Ectodermal cell (in vitro differentiated cells): ENCODE measurements around the gene SERINC5.
"Not testable (repeated sequence)": the region's sequence is repeated elsewhere in the genome, so short reads cannot be mapped to it uniquely, and the experiment has no call there.

Experiments
- H3K27ac ChIP-seq: 2 replicates; pipeline ENCODE4 v1.7.0; 2013; ENCODE audit warnings: mild to moderate bottlenecking, low read depth, low read length; ENCODE audit not compliant: insufficient read depth, poor library complexity, severe bottlenecking
- H3K27me3 ChIP-seq: 2 replicates; pipeline ENCODE4 v1.7.0; 2013; ENCODE audit warnings: mild to moderate bottlenecking, low read length; ENCODE audit not compliant: insufficient read depth, control insufficient read depth, poor library complexity, severe bottlenecking
- H3K36me3 ChIP-seq: one replicate; pipeline ENCODE4 v1.7.0; 2013; ENCODE audit warnings: low read length; ENCODE audit not compliant: control insufficient read depth, insufficient read depth
- H3K4me1 ChIP-seq: one replicate; pipeline ENCODE4 v1.7.0; 2013; ENCODE audit warnings: low read length; ENCODE audit not compliant: control insufficient read depth, insufficient read depth
- H3K4me3 ChIP-seq: 2 replicates; pipeline ENCODE4 v1.7.0; 2013; ENCODE audit warnings: low read depth, low read length, control low read depth; ENCODE audit not compliant: insufficient read depth
- H3K9me3 ChIP-seq: 2 replicates; pipeline ENCODE4 v1.7.0; 2013; ENCODE audit warnings: mild to moderate bottlenecking, low read length, moderate library complexity; ENCODE audit not compliant: control insufficient read depth
- WGBS, 2 experiments: methylation state at CpG; one replicate each; pipeline ENCODE4 v1.1.7; 2013; ENCODE audit warnings: missing lambda C conversion rate in 2 of 2; 5-methylcytosine and 5-hydroxymethylcytosine counted together

The SERINC5 gene

GRCh38 chr5:80284720-80285119, 28.9 kb upstream of the SERINC5 start:
- H3K9me3 ChIP-seq: no peaks in the 10 kb centered on the region
- H3K36me3 ChIP-seq: no peaks in the 10 kb centered on the region
- H3K4me3 ChIP-seq: no peak overlapping the region
- H3K27ac ChIP-seq: no peak overlapping the region
- no peaks in the 10 kb centered on the region for H3K4me1 ChIP-seq
- no peaks in the 10 kb centered on the region for H3K27me3 ChIP-seq
- WGBS, 2 experiments: 52 to 68% methylated on average over 2 of the region's 2 CpGs

- no peaks in the 10 kb centered on the region for H3K27me3 ChIP-seq
- no peaks in the 10 kb centered on the region for H3K4me1 ChIP-seq
- H3K36me3 ChIP-seq: no peaks in the 10 kb centered on the region
- H3K4me3 ChIP-seq: no peak overlapping the region
- no peaks in the 10 kb centered on the region for H3K9me3 ChIP-seq
- 100% methylated on average over 1 of the region's 1 CpG; no CpG with 5 or more reads in 1 of the 2 experiments for WGBS, 2 experiments
- H3K27ac ChIP-seq: no peak overlapping the region
These were observed 27.5 kb upstream of the SERINC5 start for GRCh38 chr5:80283360-80283759.

DNA sequence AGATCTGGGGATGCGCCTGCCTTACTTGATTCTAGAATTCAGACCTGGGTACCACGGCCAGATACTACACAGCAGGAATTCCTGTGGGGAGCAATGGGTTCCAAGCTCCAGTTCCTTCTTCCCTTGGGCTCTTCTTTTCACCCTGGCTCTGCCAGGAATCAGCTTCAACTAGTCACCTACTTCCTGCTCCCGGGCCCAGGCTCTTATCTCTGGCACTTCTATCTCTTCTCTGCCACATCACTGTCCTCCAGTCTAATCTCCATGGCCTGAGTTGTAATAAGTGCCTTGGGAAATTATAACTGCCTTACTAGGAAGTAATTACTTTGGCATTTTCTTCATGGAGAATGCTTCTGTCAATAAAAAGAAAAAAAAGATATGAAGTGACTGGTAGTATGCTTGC, 26.2 kb upstream of the SERINC5 start:
- Histone ChIP-seq H3K4me3 (no peak overlapping the region), H3K36me3 (no peaks in the 10 kb centered on the region), H3K9me3 (no peaks in the 10 kb centered on the region), H3K27me3 (no peaks in the 10 kb centered on the region), H3K4me1 (no peaks in the 10 kb centered on the region), H3K27ac (no peak overlapping the region)
- 90 to 95% methylated on average over 3 of the region's 3 CpGs for WGBS, 2 experiments

GRCh38 chr5:80277191-80277590, 21.3 kb upstream of the SERINC5 start:
- H3K4me1 ChIP-seq: no peaks in the 10 kb centered on the region
- no peak overlapping the region for H3K4me3 ChIP-seq
- H3K27ac ChIP-seq: no peak overlapping the region
- H3K9me3 ChIP-seq: no peaks in the 10 kb centered on the region
- H3K36me3 ChIP-seq: no peaks in the 10 kb centered on the region
- no peaks in the 10 kb centered on the region for H3K27me3 ChIP-seq
- WGBS, 2 experiments: 88 to 91% methylated on average over 1 to 2 of the region's 2 CpGs

GRCh38 chr5:80276186-80276585, 20.3 kb upstream of the SERINC5 start:
- H3K4me1 ChIP-seq: no peaks in the 10 kb centered on the region
- H3K27ac ChIP-seq: no peak overlapping the region
- no peaks in the 10 kb centered on the region for H3K9me3 ChIP-seq
- H3K27me3 ChIP-seq: no peaks in the 10 kb centered on the region
- H3K36me3 ChIP-seq: no peaks in the 10 kb centered on the region
- no peak overlapping the region for H3K4me3 ChIP-seq

GRCh38 chr5:80275347-80275746, 19.5 kb upstream of the SERINC5 start:
- Histone ChIP-seq H3K27ac (no peak overlapping the region), H3K4me1 (no peaks in the 10 kb centered on the region), H3K27me3 (no peaks in the 10 kb centered on the region), H3K9me3 (no peaks in the 10 kb centered on the region), H3K36me3 (no peaks in the 10 kb centered on the region), H3K4me3 (no peak overlapping the region)
- 90 to 94% methylated on average over 2 of the region's 2 CpGs for WGBS, 2 experiments

DNA sequence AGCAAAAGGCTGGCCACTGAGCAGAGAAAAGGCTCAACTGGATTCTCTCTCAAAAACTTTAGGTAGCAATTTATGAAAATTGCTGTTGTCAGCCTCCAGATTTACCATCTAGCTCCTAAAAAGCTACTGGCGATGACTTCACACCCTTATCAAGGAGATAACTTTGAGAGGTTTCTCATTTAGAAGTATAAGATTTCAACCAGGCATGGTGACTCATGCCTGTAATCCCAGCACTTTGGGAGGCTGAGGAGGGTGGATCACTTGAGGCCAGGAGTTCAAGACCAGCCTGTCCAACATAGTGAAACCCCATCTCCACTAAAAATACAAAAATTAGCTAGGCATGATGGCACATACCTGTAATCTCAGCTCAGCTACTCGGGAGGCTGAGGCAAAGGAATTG, 14.7 kb upstream of the SERINC5 start:
- H3K9me3 ChIP-seq, H3K36me3 ChIP-seq, H3K27ac ChIP-seq, H3K4me1 ChIP-seq, H3K4me3 ChIP-seq, H3K27me3 ChIP-seq: not testable (repeated sequence)
- WGBS, 2 experiments: 89 to 91% methylated on average over 2 of the region's 2 CpGs

GRCh38 chr5:80269991-80270438, 14.2 kb upstream of the SERINC5 start:
- Histone ChIP-seq H3K4me1 (peaks cover 5% of the 10 kb centered on the region), H3K9me3 (no peaks in the 10 kb centered on the region), H3K27ac (no peak overlapping the region), H3K27me3 (no peaks in the 10 kb centered on the region), H3K4me3 (no peak overlapping the region), H3K36me3 (no peaks in the 10 kb centered on the region)
- WGBS, 2 experiments: 93 to 94% methylated on average over 8 of the region's 8 CpGs

DNA sequence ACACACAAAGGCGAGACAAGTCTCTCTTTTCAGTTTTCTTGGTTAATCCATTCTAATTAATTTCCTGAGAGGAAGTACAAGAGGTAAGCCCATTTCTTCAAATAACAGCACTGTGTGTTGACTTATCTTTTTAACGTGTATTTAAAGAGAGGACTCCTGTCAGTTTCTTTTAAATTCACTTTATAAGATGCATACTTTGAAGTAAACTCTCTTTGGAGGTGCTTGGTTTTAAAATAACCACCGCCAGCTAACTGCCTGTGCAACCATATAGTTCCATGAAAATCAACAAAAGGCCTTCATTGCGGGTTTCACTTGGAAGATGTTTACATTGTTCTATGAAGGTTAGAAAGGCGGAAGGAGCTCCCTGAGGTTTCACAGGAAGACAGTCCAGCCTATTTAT, 13.1 kb upstream of the SERINC5 start:
- 73 to 80% methylated on average over 5 of the region's 5 CpGs for WGBS, 2 experiments
- Histone ChIP-seq H3K4me3 (no peak overlapping the region), H3K27ac (no peak overlapping the region), H3K4me1 (peaks cover 5% of the 10 kb centered on the region), H3K27me3 (no peaks in the 10 kb centered on the region), H3K36me3 (no peaks in the 10 kb centered on the region), H3K9me3 (no peaks in the 10 kb centered on the region)

- H3K4me1 ChIP-seq: peaks cover 5% of the 10 kb centered on the region
- H3K27me3 ChIP-seq: no peaks in the 10 kb centered on the region
- H3K36me3 ChIP-seq: no peaks in the 10 kb centered on the region
- H3K9me3 ChIP-seq: no peaks in the 10 kb centered on the region
- WGBS, 2 experiments: 65 to 75% methylated on average over 2 of the region's 2 CpGs
- no peak overlapping the region for H3K27ac ChIP-seq
- H3K4me3 ChIP-seq: no peak overlapping the region
These were observed 10.7 kb upstream of the SERINC5 start for GRCh38 chr5:80266566-80266965.

DNA sequence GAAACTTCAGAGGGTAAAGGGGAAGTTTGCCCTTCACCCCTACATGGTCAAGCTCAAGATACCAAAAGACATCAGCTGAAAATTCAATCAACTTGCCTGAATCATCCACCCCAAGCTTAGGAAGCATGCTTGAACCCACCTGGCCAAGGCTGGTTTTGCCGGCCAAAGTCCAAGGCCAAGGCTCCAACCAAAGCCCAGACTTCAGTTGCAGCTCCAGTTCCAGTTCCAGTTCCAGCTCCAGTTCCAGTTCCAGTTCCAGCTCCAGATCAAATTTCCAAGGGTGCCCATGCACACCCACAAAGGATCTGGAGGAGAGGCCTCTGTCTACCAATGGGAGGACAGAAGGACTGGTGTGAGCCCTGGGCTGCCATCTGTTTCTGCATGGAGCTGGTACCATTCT, 4.6 kb upstream of the SERINC5 start:
- no peaks in the 10 kb centered on the region for H3K9me3 ChIP-seq
- H3K4me1 ChIP-seq: no peaks in the 10 kb centered on the region
- no peak overlapping the region for H3K27ac ChIP-seq
- no peak overlapping the region for H3K4me3 ChIP-seq
- H3K36me3 ChIP-seq: no peaks in the 10 kb centered on the region
- 95 to 98% methylated on average over 1 of the region's 1 CpG for WGBS, 2 experiments
- no peaks in the 10 kb centered on the region for H3K27me3 ChIP-seq
